SK-N-SH treated with all-trans-retinoic acid at 6 μM for 48 hours (cell line): ENCODE results near the gene LHFPL6.

Source experiments
- CREB5 ChIP-seq: fragments of 250-450 bp; sonication (Bioruptor Pico); IDR thresholded peaks from 2 replicates; pipeline ENCODE4 v1.5.1; 2020; ENCODE audit warnings: low read depth, mild to moderate bottlenecking, moderate library complexity
- ESRRG ChIP-seq: fragments of 250-450 bp; sonication (Bioruptor Pico); IDR thresholded peaks from 2 replicates; pipeline ENCODE4 v1.6.1; 2021; ENCODE audit warnings: mild to moderate bottlenecking
- SNAI2 ChIP-seq: fragments of 250-450 bp; sonication (Bioruptor Pico); IDR thresholded peaks from 2 replicates; pipeline ENCODE4 v1.5.0; 2020; ENCODE audit warnings: mild to moderate bottlenecking, moderate library complexity
- ZFP30 ChIP-seq: fragments of 450-650 bp; formaldehyde crosslinking; IDR thresholded peaks from 2 replicates; pipeline ENCODE4 v1.5.0; 2022; ENCODE audit warnings: mild to moderate bottlenecking, moderate library complexity
- ZNF565 ChIP-seq: fragments of 450-650 bp; formaldehyde crosslinking; conservative IDR thresholded peaks from 2 replicates; pipeline ENCODE4 v1.5.0; 2020; ENCODE audit warnings: low read depth, mild to moderate bottlenecking, moderate library complexity

DNA sequence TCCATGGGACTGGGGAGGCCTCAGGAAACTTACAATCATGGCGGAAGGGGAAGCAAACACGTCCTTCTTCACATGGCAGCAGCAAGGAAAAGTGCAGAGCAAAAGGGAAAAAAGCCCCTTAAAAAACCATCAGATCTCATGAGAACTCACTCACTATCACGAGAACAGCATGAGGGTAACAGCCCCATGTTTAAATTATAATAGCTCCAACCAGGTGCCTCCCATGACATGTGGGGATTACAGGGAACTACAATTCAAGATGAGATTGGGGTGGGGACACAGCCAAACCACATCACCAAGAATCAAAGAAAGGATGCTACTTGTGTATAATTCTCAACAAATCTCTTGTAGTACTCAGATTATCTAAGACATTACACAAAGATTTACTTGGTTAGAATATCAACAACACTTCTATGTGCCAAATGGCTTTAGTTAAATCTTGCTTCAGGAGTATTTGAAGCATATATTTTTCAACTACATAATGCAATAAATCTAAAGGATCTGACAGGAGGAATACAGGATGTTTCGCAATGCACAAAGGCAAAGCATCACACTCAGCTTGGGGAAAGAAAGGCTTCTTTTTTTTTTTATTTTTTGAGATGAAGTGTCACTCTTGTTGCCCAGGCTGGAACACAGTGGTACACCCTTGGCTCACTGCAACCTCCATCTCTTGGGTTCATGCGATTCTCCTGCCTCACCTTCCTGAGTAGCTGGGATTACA is 180.0 kb downstream of the LHFPL6 start:
- TF ChIP-seq ZNF565 (no peak), ESRRG (CRISPR knock-in tag) (no peak), CREB5 (no peak), ZFP30 (CRISPR knock-in tag) (no peak), SNAI2 (no peak)
